Panc1 (cell line): ENCODE measurements around the gene CREBRF.

Experiments used
- CTCF ChIP-seq: fragments of 450-650 bp; IDR thresholded peaks from 2 replicates; pipeline ENCODE4 v1.5.1; 2017; ENCODE audit warnings: mild to moderate bottlenecking
- POLR2AphosphoS5 ChIP-seq: IDR thresholded peaks from 2 replicates; pipeline ENCODE4 v1.6.1; 2012; ENCODE audit warnings: mild to moderate bottlenecking, low read depth, low read length, moderate library complexity

- TF ChIP-seq CTCF (no peak), POLR2AphosphoS5 (no peak)
Observed at GRCh38 chr5:173050791-173051190, 5.4 kb upstream of the CREBRF start.
